Testis (tissue), 2 donors: ENCODE measurements around the gene H2AZ2.

Source experiments
- POLR2A ChIP-seq: fragments of 450-650 bp; IDR thresholded peaks from one replicate; pipeline ENCODE4 v1.6.1; 2017; ENCODE audit warnings: antibody characterized with exemption, mild to moderate bottlenecking, moderate library complexity
- TF ChIP-seq, protein P1 (sequence below), 3 experiments: fragments of 450-650 bp in 2 of 3; fragments of 200-600 bp in 1 of 3; sonication (generic) in 1 of 3; IDR thresholded peaks; one replicate each; pipeline ENCODE4 v1.5.1; 2016 to 2019; ENCODE audit warnings: antibody characterized with exemption in 3 of 3, mild to moderate bottlenecking in 2 of 3, moderate library complexity in 1 of 3

GRCh38 chr7:44875241-44875640 is 27.4 kb upstream of the H2AZ2 start:
- TF ChIP-seq, protein P1, sequence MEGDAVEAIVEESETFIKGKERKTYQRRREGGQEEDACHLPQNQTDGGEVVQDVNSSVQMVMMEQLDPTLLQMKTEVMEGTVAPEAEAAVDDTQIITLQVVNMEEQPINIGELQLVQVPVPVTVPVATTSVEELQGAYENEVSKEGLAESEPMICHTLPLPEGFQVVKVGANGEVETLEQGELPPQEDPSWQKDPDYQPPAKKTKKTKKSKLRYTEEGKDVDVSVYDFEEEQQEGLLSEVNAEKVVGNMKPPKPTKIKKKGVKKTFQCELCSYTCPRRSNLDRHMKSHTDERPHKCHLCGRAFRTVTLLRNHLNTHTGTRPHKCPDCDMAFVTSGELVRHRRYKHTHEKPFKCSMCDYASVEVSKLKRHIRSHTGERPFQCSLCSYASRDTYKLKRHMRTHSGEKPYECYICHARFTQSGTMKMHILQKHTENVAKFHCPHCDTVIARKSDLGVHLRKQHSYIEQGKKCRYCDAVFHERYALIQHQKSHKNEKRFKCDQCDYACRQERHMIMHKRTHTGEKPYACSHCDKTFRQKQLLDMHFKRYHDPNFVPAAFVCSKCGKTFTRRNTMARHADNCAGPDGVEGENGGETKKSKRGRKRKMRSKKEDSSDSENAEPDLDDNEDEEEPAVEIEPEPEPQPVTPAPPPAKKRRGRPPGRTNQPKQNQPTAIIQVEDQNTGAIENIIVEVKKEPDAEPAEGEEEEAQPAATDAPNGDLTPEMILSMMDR (IDR thresholded peaks at IDR 0.05), result no peak
- TF ChIP-seq POLR2A, result no peak
